Activated T-cell treated with anti-CD3 and anti-CD28 coated beads, Interleukin-2, amount 50 U/mL, for 4 hours (primary cell): ENCODE results near the gene TRIP10. TPM values are rescaled to one million over a fixed set of nuclear protein-coding genes. Genes with fewer than 3 reads are reported as not detected.
A peak's percentile ranks its signal among the peaks of the same experiment; 100 is the strongest.
"Not testable (repeated sequence)": the region's sequence is repeated elsewhere in the genome, so short reads cannot be mapped to it uniquely, and the experiment has no call there.

Experiments used
- ATAC-seq, 2 donors: fragments of 200-7000 bp; cut with Tn5 transposase; one replicate each; pipeline ENCODE4 v1.10.0; 2021
- DNase-seq: peaks from one replicate; pipeline ENCODE4 v3.0.0-alpha.2; 2020
- H3K27me3 Mint-ChIP-seq: one replicate; pipeline ENCODE4 v1.8.0; 2021; ENCODE audit warnings: low read depth, mixed read lengths
- H3K36me3 Mint-ChIP-seq: one replicate; pipeline ENCODE4 v1.8.0; 2022; ENCODE audit warnings: mixed read lengths; ENCODE audit not compliant: insufficient read depth
- H3K4me1 Mint-ChIP-seq: one replicate; pipeline ENCODE4 v1.8.0; 2021; ENCODE audit warnings: low read depth, mixed read lengths
- H3K4me3 Mint-ChIP-seq: one replicate; pipeline ENCODE4 v1.8.0; 2021; ENCODE audit warnings: mild to moderate bottlenecking, moderate library complexity, mixed read lengths
- H3K9me3 Mint-ChIP-seq: one replicate; pipeline ENCODE4 v1.8.0; 2021; ENCODE audit warnings: mixed read lengths
- total RNA-seq, 3 donors: library from RNA; stranded (reverse); gene quantifications; one replicate each; pipeline ENCODE4 v1.2.1, GENCODE V29; 2021

The TRIP10 gene
- total RNA-seq, 3 donors from 2014 or later, result 31.8 to 40.2 (median 37.4) TPM

DNA sequence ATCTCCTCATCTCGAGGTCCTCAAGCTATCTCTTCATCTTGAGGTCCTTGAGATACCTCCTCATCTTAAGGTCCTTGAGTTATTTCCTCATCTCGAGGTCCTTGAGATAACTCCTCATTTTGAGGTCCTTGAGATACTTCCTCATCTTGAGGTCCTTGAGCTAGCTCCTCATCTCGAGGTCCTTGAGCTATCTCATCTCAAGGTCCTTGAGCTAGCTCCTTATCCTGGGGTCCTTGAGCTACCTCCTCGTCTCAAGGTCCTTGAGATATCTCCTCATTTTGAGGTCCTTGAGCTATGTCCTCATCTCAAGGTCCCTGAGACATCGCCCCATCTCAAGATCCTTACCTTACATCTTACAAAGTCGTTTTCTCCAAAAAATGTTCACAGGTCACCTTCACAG lies 51.8 kb downstream of the TRIP10 start:
- Mint-ChIP-seq H3K4me1 (peaks cover 64% of the 10 kb centered on the region), H3K27me3 (no peaks in the 10 kb centered on the region), H3K36me3 (peaks cover 32% of the 10 kb centered on the region), H3K9me3 (peaks cover 4% of the 10 kb centered on the region), H3K4me3 (no peak overlapping the region)
- DNase-seq (no peak), ATAC-seq (no peak)

DNA sequence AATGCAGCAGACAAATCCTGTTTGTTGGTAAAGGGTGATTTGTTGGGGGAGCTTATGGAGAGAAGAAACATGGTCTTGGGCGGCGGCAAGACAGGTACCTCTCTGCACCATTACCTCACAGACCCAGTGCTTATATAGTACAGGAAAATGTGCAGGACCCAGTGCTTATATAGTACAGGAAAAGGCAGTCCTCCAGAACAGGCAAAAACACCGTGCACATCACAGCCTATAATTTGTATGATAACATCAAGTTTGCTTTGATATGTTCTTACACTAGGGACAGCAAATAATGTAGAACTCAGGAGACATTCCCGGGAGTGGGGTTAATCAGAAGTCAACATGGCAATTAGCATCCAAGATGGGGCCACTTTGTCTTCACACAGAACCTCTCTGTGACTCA lies 53.9 kb downstream of the TRIP10 start:
- Mint-ChIP-seq H3K27me3 (no peaks in the 10 kb centered on the region), H3K9me3 (peaks cover 4% of the 10 kb centered on the region), H3K4me3 (no peak overlapping the region), H3K4me1 (peaks cover 80% of the 10 kb centered on the region), H3K36me3 (peaks cover 33% of the 10 kb centered on the region)
- ATAC-seq (no peak), DNase-seq (no peak)

DNA sequence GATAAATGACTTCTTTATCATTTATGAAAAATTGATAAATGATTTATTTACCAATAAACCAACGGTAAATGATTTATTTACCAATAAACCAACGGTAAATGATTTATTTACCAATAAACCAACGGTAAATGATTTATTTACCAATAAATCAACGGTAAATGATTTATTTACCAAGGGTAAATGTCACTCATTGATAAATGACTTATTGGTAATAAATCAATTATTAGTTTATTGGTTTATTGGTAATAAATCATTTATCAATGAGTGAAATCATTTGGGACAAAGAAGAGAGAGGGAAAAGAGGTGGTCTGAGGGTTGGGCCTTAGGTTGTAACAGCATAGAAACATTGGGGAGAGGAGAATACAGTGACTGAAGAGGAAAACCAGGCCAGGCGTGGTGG lies 54.5 kb downstream of the TRIP10 start:
- DNase-seq (no peak), ATAC-seq (no peak)
- Mint-ChIP-seq H3K36me3 (peaks cover 32% of the 10 kb centered on the region), H3K27me3 (no peaks in the 10 kb centered on the region), H3K9me3 (peaks cover 4% of the 10 kb centered on the region), H3K4me3 (no peak overlapping the region), H3K4me1 (peaks cover 80% of the 10 kb centered on the region)

DNA sequence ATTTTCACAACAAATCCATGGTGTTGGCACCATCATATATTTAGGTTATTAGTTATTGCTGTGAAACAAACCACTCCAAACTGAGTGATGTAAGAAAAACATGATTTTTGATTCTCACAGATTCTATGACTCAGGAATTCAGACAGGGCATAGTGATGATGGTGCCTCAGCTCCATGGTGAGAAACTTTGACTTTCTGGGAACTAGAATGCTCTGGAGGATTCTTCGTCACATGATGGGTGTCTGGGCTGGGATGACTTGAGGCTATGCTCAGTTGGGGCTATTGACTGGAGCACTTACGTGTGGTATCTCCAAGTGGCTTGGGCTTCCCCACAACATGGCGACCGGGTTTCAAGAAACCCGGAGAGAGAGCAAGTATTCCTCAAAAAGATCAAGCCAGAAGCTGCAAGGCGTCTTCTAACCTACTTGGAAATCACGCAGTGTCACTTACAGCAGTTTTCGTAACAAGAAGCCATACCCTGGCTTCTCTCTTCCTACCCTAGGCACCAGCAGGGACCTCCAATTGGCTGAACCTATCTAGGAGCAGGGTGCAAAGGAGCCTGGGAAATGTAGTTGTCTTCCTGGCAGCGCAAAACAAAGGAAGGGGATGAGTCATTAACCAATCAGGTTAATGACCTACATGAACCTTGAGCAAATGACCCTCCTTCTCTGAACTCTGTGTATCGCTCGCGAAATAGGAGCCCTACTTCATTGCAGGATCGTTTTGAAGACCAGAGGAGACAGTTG lies 55.4 kb downstream of the TRIP10 start:
- peaks cover 83% of the 10 kb centered on the region for H3K4me1 Mint-ChIP-seq
- H3K36me3 Mint-ChIP-seq, result peaks cover 33% of the 10 kb centered on the region
- no peaks in the 10 kb centered on the region for H3K27me3 Mint-ChIP-seq
- no peak overlapping the region for H3K4me3 Mint-ChIP-seq
- DNase-seq (no peak), ATAC-seq (no peak)
- H3K9me3 Mint-ChIP-seq, result peaks cover 4% of the 10 kb centered on the region

DNA sequence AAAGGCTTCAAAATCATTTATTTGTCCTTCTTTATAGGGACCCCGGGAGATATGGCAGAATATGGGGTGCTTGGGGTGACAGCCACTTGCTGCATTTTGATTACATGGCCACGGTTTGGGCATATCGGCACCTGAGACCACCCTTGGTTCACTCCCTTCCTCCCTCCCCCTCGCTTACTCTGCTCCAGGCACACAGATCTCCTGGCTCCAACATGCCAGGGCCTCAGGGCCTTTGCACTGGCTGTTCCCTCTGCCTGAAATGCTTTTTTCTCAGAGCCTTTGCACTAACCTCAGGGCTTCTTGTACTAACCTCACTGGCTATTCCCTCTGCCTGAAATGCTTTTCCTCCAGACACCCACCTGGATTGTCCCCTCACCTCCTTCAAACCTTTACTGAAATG lies 56.8 kb downstream of the TRIP10 start:
- Mint-ChIP-seq H3K4me3 (no peak overlapping the region), H3K27me3 (no peaks in the 10 kb centered on the region), H3K9me3 (peaks cover 4% of the 10 kb centered on the region), H3K36me3 (peaks cover 33% of the 10 kb centered on the region), H3K4me1 (peaks cover 81% of the 10 kb centered on the region)
- DNase-seq (no peak), ATAC-seq (no peak)

DNA sequence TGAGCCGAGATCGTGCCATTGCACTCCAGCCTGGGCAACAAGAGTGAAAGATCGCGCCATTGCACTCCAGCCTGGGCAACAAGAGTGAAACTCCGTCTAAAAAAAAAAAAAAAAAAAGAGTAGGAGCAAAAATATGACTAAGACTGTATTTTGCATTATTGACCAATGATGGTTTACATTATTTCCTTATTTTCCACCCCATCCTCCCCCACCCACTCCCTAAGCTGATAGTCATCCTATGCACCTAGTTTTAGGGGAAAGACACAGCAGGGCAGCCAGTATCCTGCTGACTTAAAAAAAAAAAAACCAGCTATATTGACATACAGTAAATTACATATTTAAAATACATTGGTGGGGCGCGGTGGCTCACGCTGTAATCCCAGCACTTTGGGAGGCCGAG lies 58.2 kb downstream of the TRIP10 start:
- Mint-ChIP-seq H3K36me3 (peaks cover 22% of the 10 kb centered on the region), H3K27me3 (no peaks in the 10 kb centered on the region), H3K9me3 (peaks cover 4% of the 10 kb centered on the region), H3K4me3 (no peak overlapping the region), H3K4me1 (peaks cover 77% of the 10 kb centered on the region)
- DNase-seq (no peak), ATAC-seq (no peak)

DNA sequence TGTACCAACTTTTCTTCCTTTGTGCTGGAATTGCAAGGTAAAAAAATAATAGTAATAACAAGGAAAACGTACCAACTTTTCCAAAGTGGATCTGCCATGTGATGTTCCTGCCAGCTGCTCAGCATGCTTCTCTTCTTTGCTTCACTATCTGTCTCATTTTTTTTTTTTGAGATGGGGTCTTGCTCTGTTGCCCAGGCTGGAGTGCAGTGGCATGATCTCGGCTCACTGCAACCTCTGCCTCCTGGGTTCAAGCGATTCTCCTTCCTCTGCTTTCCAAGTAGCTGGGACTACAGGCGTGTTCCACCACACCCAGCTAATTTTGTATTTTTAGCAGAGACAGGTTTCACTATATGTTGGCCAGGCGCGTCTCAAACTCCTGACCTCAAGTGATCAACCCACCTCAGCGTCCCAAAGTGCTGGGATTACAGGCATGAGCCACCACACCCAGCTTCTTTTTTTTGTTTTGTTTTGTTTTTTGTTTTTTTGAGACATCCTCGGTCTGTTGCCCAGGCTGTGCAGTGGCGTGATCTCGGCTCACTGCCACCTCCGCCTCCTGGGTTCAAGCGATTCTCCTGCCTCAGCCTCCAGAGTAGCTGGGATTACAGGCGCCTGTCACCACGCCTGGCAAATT lies 60.8 kb downstream of the TRIP10 start:
- not testable (repeated sequence) for ATAC-seq, H3K9me3 Mint-ChIP-seq, H3K27me3 Mint-ChIP-seq, DNase-seq, H3K36me3 Mint-ChIP-seq
- peaks cover 64% of the 10 kb centered on the region for H3K4me1 Mint-ChIP-seq
- peak overlapping the region; percentile 87 for H3K4me3 Mint-ChIP-seq

DNA sequence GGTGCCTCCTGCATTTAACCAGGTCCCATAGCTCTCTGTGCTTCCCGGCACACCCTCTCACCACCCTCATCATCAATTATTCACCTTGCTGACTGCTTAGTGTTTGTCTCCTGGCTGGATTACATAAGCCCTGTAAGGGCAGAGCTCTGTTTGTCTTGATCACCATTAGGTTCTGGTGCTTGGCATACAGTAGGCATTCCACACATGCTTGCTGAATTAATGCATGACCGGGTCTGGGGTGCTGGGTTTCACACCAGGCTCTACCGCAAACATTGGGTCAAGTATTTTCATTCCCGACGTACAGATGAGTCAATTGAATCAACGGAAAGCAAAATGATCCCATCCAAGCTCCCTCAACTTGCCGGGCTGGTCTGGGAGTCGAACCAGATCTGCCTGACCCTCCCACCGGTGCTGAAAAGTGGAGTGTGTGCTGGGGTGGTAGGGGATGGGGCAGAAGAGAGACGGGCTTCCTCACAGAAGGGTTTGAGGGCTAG lies 61.6 kb downstream of the TRIP10 start:
- no peaks in the 10 kb centered on the region for H3K27me3 Mint-ChIP-seq
- H3K4me3 Mint-ChIP-seq, result peak overlapping the region; percentile 87
- H3K36me3 Mint-ChIP-seq, result peaks cover 7% of the 10 kb centered on the region
- DNase-seq (no peak), ATAC-seq (peak; percentile 5 to 12)
- H3K4me1 Mint-ChIP-seq, result peaks cover 61% of the 10 kb centered on the region
- no peaks in the 10 kb centered on the region for H3K9me3 Mint-ChIP-seq

Other genes with a start within 250 kb of the TRIP10 start
- 1 to 10 TPM; 4.8 to 9.2 (median 7.8) TPM for gene TUBB4A, start 237.4 kb upstream of the TRIP10 start, total RNA-seq
- gene TNFSF9, start 208.7 kb upstream of the TRIP10 start, total RNA-seq, result 1 to 10 TPM; 3.5 to 7.4 (median 3.8) TPM
- gene CD70, start 148.5 kb upstream of the TRIP10 start, total RNA-seq, result 10 to 100 TPM in 1 of 3 donors, 1 to 10 TPM in 2; 4.6 to 13.6 (median 6.6) TPM
- gene TNFSF14, start 69.5 kb upstream of the TRIP10 start, total RNA-seq, result 100 to 1,000 TPM; 244 to 279 (median 255) TPM
- 1 to 10 TPM; 6.5 to 7.4 (median 6.7) TPM for gene C3, start 19.0 kb upstream of the TRIP10 start, total RNA-seq
- 10 to 100 TPM; 60.4 to 86.3 (median 78.6) TPM for gene GPR108, start 2.1 kb upstream of the TRIP10 start, total RNA-seq
- gene SH2D3A, start 27.8 kb downstream of the TRIP10 start, total RNA-seq, result 10 to 100 TPM; 24.6 to 27.8 (median 27.4) TPM
- 10 to 100 TPM; 65.7 to 75.6 (median 70.7) TPM for gene VAV1, start 33.0 kb downstream of the TRIP10 start, total RNA-seq
- gene ADGRE1, start 147.9 kb downstream of the TRIP10 start, total RNA-seq, result 1 to 10 TPM; 2.2 to 3.1 (median 2.7) TPM